H9 (cell line): ENCODE data around the gene EEF1A2. TPM values are rescaled to one million over a fixed set of nuclear protein-coding genes. Genes with fewer than 3 reads are reported as not detected.

Experiments used
- DNase-seq: peaks from one replicate; pipeline ENCODE4 v3.0.0-alpha.2; 2017
- H2AFZ ChIP-seq: one replicate; pipeline ENCODE4 v1.6.1; 2013; ENCODE audit warnings: mild to moderate bottlenecking, low read length, control low read depth, moderate library complexity
- H2AK5ac ChIP-seq: 2 replicates; pipeline ENCODE4 v1.6.1; 2013; ENCODE audit warnings: low read length, control low read depth, mixed read lengths; ENCODE audit not compliant: insufficient read length
- H2BK120ac ChIP-seq: one replicate; pipeline ENCODE4 v1.6.1; 2013; ENCODE audit warnings: low read depth, mild to moderate bottlenecking, low read length, control low read depth, inconsistent platforms; ENCODE audit not compliant: poor library complexity, severe bottlenecking
- H2BK12ac ChIP-seq: 2 replicates; pipeline ENCODE4 v1.6.1; 2013; ENCODE audit warnings: low read length, control low read depth, mixed read lengths, low read depth; ENCODE audit not compliant: insufficient read length
- H2BK15ac ChIP-seq: 2 replicates; pipeline ENCODE4 v1.6.1; 2013; ENCODE audit warnings: low read depth, low read length, control low read depth
- H2BK20ac ChIP-seq: one replicate; pipeline ENCODE4 v1.6.1; 2013; ENCODE audit warnings: low read depth, mild to moderate bottlenecking, low read length, control low read depth, inconsistent platforms; ENCODE audit not compliant: poor library complexity, severe bottlenecking
- H2BK5ac ChIP-seq: 2 replicates; pipeline ENCODE4 v1.6.1; 2013; ENCODE audit warnings: low read length, control low read depth, mixed read lengths; ENCODE audit not compliant: insufficient read length
- H3K14ac ChIP-seq: 2 replicates; pipeline ENCODE4 v1.6.1; 2013; ENCODE audit warnings: low read length, control low read depth; ENCODE audit not compliant: insufficient read depth
- H3K18ac ChIP-seq: 2 replicates; pipeline ENCODE4 v1.6.1; 2013; ENCODE audit warnings: low read depth, mild to moderate bottlenecking, mixed read lengths, low read length, control low read depth; ENCODE audit not compliant: insufficient read length
- H3K23ac ChIP-seq: 2 replicates; pipeline ENCODE4 v1.6.1; 2013; ENCODE audit warnings: low read length, control low read depth, mixed read lengths, low read depth; ENCODE audit not compliant: insufficient read length
- H3K23me2 ChIP-seq: 2 replicates; pipeline ENCODE4 v1.6.1; 2013; ENCODE audit warnings: low read depth, mild to moderate bottlenecking, mixed read lengths, low read length, control low read depth; ENCODE audit not compliant: insufficient read length, poor library complexity, severe bottlenecking
- H3K27ac ChIP-seq: 2 replicates; pipeline ENCODE4 v1.5.1; 2013; ENCODE audit warnings: low read length, control low read depth, mixed read lengths, low read depth; ENCODE audit not compliant: insufficient read length
- H3K27me3 ChIP-seq: 2 replicates; pipeline ENCODE4 v1.6.1; 2013; ENCODE audit warnings: low read length, control low read depth, inconsistent platforms; ENCODE audit not compliant: insufficient read depth
- H3K4ac ChIP-seq: 2 replicates; pipeline ENCODE4 v1.6.1; 2013; ENCODE audit warnings: low read depth, mild to moderate bottlenecking, control low read depth, inconsistent platforms, low read length, moderate library complexity
- H3K4me1 ChIP-seq: 2 replicates; pipeline ENCODE4 v1.6.1; 2013; ENCODE audit warnings: low read length, control low read depth, inconsistent platforms; ENCODE audit not compliant: insufficient read depth
- H3K4me2 ChIP-seq: 2 replicates; pipeline ENCODE4 v1.6.1; 2013; ENCODE audit warnings: low read length, control low read depth, mixed read lengths; ENCODE audit not compliant: insufficient read length, insufficient read depth
- H3K56ac ChIP-seq: 2 replicates; pipeline ENCODE4 v1.6.1; 2013; ENCODE audit warnings: low read depth, mild to moderate bottlenecking, mixed read lengths, low read length, control low read depth; ENCODE audit not compliant: insufficient read length
- H3K79me1 ChIP-seq: 2 replicates; pipeline ENCODE4 v1.6.1; 2013; ENCODE audit warnings: low read depth, mild to moderate bottlenecking, moderate library complexity, low read length, control low read depth, inconsistent platforms; ENCODE audit not compliant: insufficient read depth, poor library complexity, severe bottlenecking
- H3K79me2 ChIP-seq: 2 replicates; pipeline ENCODE4 v1.6.1; 2013; ENCODE audit warnings: low read length, control low read depth, inconsistent platforms; ENCODE audit not compliant: insufficient read depth
- H3K9ac ChIP-seq: 2 replicates; pipeline ENCODE4 v1.6.1; 2013; ENCODE audit warnings: low read length, control low read depth, mixed read lengths; ENCODE audit not compliant: insufficient read length; ENCODE audit errors: extremely low read depth
- H3K9me3 ChIP-seq: one replicate; pipeline ENCODE4 v1.6.1; 2013; ENCODE audit warnings: low read depth, low read length, inconsistent platforms; ENCODE audit not compliant: control insufficient read depth
- H3T11ph ChIP-seq: one replicate; pipeline ENCODE4 v1.6.1; 2013; ENCODE audit warnings: mild to moderate bottlenecking, low read length, control low read depth, inconsistent platforms
- H4K20me1 ChIP-seq: one replicate; pipeline ENCODE4 v1.6.1; 2013; ENCODE audit not compliant: control insufficient read depth, insufficient read length, insufficient read depth
- H4K5ac ChIP-seq: 2 replicates; pipeline ENCODE4 v1.6.1; 2013; ENCODE audit warnings: low read depth, mild to moderate bottlenecking, mixed read lengths, low read length, control low read depth; ENCODE audit not compliant: insufficient read length
- H4K8ac ChIP-seq: replicated peaks from 2 replicates; pipeline ENCODE4 v1.6.1; 2013; ENCODE audit warnings: low read length, control low read depth, mixed read lengths, low read depth; ENCODE audit not compliant: insufficient read length
- H4K91ac ChIP-seq: 2 replicates; pipeline ENCODE4 v1.6.1; 2013; ENCODE audit warnings: low read depth, mild to moderate bottlenecking, moderate library complexity, mixed read lengths, low read length, control low read depth; ENCODE audit not compliant: insufficient read length
- H3K27ac Mint-ChIP-seq, 3 experiments: 2 replicates in 2 of 3; 3 replicates in 1 of 3; pipeline ENCODE4 v1.8.0; 2020 to 2021; ENCODE audit warnings: mixed read lengths in 3 of 3, mild to moderate bottlenecking in 1 of 3, moderate library complexity in 1 of 3
- H3K27me3 Mint-ChIP-seq: 2 replicates; pipeline ENCODE4 v1.8.0; 2021; ENCODE audit warnings: low read depth, mild to moderate bottlenecking, moderate library complexity, mixed read lengths
- H3K36me3 Mint-ChIP-seq, 3 experiments: 2 replicates in 2 of 3; 3 replicates in 1 of 3; pipeline ENCODE4 v1.8.0; 2020 to 2021; ENCODE audit warnings: low read depth in 3 of 3, mixed read lengths in 3 of 3; ENCODE audit not compliant: insufficient read depth in 1 of 3
- H3K4me1 Mint-ChIP-seq, 2 experiments: 2 replicates each; pipeline ENCODE4 v1.8.0; 2020; ENCODE audit warnings: mixed read lengths in 2 of 2
- H3K4me3 Mint-ChIP-seq, 2 experiments: 2 replicates in 1 of 2; 3 replicates in 1 of 2; pipeline ENCODE4 v1.8.0; 2020 to 2021; ENCODE audit warnings: mild to moderate bottlenecking in 2 of 2, mixed read lengths in 2 of 2, moderate library complexity in 1 of 2
- H3K9me3 Mint-ChIP-seq, 2 experiments: 2 replicates in 1 of 2; 3 replicates in 1 of 2; pipeline ENCODE4 v1.8.0; 2020; ENCODE audit warnings: mild to moderate bottlenecking in 2 of 2, mixed read lengths in 2 of 2, moderate library complexity in 1 of 2
- WGBS: extraction: QIAGEN DNeasy Blood & Tissue Kit; methylation state at CpG from one replicate; pipeline ENCODE4 v1.1.7; 2013; ENCODE audit warnings: missing lambda C conversion rate, low lambda C conversion rate, mixed read lengths; ENCODE audit not compliant: insufficient read length; ENCODE audit errors: extremely low coverage; 5-methylcytosine and 5-hydroxymethylcytosine counted together
- total RNA-seq: library from RNA; stranded (reverse); gene quantifications from 2 replicates; pipeline ENCODE4 v1.2.1, GENCODE V29; 2021
- TF ChIP-seq, protein P1 (sequence below): fragments of 200-600 bp; sonication (generic); conservative IDR thresholded peaks from 3 replicates; pipeline ENCODE4 v1.8.0; 2021; ENCODE audit warnings: antibody characterized with exemption, mild to moderate bottlenecking

The EEF1A2 gene
- total RNA-seq, 1 experiment from 2014 or later, result 27.4 TPM

DNA sequence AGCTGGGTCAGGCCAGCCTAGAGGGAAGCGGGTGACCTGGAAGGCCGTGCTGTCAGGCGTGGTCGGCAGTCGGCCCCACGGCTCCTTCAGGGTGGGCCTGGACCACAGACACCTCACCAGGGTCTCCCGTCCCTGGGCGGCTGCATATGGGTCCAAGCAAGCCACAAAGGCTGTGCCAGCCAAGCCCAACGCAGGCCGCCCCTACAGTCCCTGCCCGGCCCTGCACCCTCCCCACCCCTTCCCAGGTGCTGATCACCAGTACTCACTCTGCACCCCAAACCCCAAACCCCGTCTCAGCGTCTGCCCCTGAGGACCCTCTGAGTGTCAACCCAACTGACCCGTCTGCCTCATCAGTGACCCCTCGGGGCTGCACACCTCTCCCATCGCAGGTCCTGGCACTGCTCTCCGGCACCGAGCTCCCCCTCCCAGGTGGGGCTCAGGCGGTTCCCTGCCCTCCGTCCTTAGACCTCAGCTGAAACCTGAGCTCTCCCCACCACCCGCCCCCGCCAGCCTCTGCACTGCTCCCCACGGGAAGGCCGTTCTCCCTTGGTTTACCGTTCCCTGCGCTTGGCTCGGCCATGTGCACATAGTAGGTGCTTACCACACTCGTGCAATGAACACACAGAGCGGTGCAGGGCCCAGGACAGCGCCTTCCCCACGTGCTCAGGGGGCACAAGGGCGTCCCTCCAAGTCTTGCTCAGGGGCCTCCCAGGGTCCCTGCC, 20.2 kb upstream of the EEF1A2 start:
- peak; percentile 41 for DNase-seq

More for the DNA sequence above, 20.2 kb upstream of the EEF1A2 start:
- H3K79me1 ChIP-seq, result peaks cover 4% of the 10 kb centered on the region
- H2BK20ac ChIP-seq, result no peak overlapping the region
- no peak overlapping the region for H3K9ac ChIP-seq
- no peak overlapping the region for H3K4ac ChIP-seq
- Mint-ChIP-seq H3K4me3 (peak overlapping the region; percentile 63 to 85), H3K27me3 (peaks cover 19% of the 10 kb centered on the region), H3K4me1 (peaks cover 2 to 25% of the 10 kb centered on the region in 2 experiments; a peak in 2 of 4 replicates), H3K27ac (no peak overlapping the region), H3K36me3 (peaks cover 16 to 50% (median 22%) of the 10 kb centered on the region in 3 experiments; a peak in 6 of 7 replicates), H3K9me3 (peaks cover 7 to 21% of the 10 kb centered on the region in 2 experiments; a peak in 4 of 5 replicates)
- H3T11ph ChIP-seq, result no peak overlapping the region
- no peak overlapping the region for H2AK5ac ChIP-seq
- H3K4me1 ChIP-seq, result no peaks in the 10 kb centered on the region; the same call in 1 of the 2 replicates
- H4K91ac ChIP-seq, result no peak overlapping the region
- peaks cover 10% of the 10 kb centered on the region for H3K23me2 ChIP-seq
- H4K8ac ChIP-seq, result no peak overlapping the region
- H4K20me1 ChIP-seq, result no peaks in the 10 kb centered on the region
- no peak overlapping the region for H2BK12ac ChIP-seq
- no peaks in the 10 kb centered on the region; the same call in 1 of the 2 replicates for H3K79me2 ChIP-seq
- H2BK15ac ChIP-seq, result no peak overlapping the region
- no peak overlapping the region for H2BK120ac ChIP-seq
- no peaks in the 10 kb centered on the region for H3K27me3 ChIP-seq
- peak overlapping the region; percentile 64 for H4K5ac ChIP-seq
- H3K9me3 ChIP-seq, result no peaks in the 10 kb centered on the region
- H2BK5ac ChIP-seq, result no peak overlapping the region
- peak overlapping the region; percentile 72 for H3K4me2 ChIP-seq
- WGBS, result no CpG with 5 or more reads among the region's 32 CpGs
- H3K27ac ChIP-seq, result no peak overlapping the region
- no peak overlapping the region for H3K23ac ChIP-seq
- TF ChIP-seq, protein P1, sequence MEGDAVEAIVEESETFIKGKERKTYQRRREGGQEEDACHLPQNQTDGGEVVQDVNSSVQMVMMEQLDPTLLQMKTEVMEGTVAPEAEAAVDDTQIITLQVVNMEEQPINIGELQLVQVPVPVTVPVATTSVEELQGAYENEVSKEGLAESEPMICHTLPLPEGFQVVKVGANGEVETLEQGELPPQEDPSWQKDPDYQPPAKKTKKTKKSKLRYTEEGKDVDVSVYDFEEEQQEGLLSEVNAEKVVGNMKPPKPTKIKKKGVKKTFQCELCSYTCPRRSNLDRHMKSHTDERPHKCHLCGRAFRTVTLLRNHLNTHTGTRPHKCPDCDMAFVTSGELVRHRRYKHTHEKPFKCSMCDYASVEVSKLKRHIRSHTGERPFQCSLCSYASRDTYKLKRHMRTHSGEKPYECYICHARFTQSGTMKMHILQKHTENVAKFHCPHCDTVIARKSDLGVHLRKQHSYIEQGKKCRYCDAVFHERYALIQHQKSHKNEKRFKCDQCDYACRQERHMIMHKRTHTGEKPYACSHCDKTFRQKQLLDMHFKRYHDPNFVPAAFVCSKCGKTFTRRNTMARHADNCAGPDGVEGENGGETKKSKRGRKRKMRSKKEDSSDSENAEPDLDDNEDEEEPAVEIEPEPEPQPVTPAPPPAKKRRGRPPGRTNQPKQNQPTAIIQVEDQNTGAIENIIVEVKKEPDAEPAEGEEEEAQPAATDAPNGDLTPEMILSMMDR, result peak; percentile 10; the same call in 1 of the 3 replicates
- no peak overlapping the region for H2AFZ ChIP-seq
- H3K18ac ChIP-seq, result peak overlapping the region; percentile 39
- no peak overlapping the region for H3K56ac ChIP-seq
- H3K14ac ChIP-seq, result peak overlapping the region; percentile 78
